H1 (cell line): Measurements from ENCODE around the gene SPDYE4. TPM values are rescaled to one million over a fixed set of nuclear protein-coding genes. Genes with fewer than 3 reads are reported as not detected.
A peak's percentile ranks its signal among the peaks of the same experiment; 100 is the strongest.

Experiments used
- CTCF ChIA-PET: fragments of 300-600 bp; sonication (Branson Sonifier 250); formaldehyde crosslinking; loops from one replicate; lab custom pipeline; 2021; ENCODE audit not compliant: partially characterized antibody; lab: Charles Lee
- POLR2A ChIA-PET: fragments of 300-600 bp; sonication (Branson Sonifier 250); formaldehyde crosslinking; loops from one replicate; lab custom pipeline; 2021; ENCODE audit warnings: inconsistent platforms; ENCODE audit not compliant: partially characterized antibody; lab: Charles Lee
- DNase-seq, 2 experiments: peaks; one replicate each; pipeline versions ENCODE4 v3.0.0 to v3.0.0-alpha.2; 2010 to 2022; ENCODE audit warnings: low spot score in 2 of 2, low read depth in 1 of 2, mixed read lengths in 1 of 2
- FAIRE-seq: peaks from 2 replicates; lab custom pipeline; 2011; peaks lifted over from hg19 to GRCh38; lab: Jason Lieb, UNC
- H2AFZ ChIP-seq: 2 replicates; pipeline ENCODE4 v1.8.1; 2012; ENCODE audit warnings: low read length, inconsistent platforms
- H2AK5ac ChIP-seq: 2 replicates; pipeline ENCODE4 v1.6.1; 2013; ENCODE audit warnings: low read depth, low read length
- H2BK120ac ChIP-seq: replicated peaks from 2 replicates; pipeline ENCODE3; 2013; ENCODE audit warnings: low read depth, low read length, inconsistent platforms
- H2BK12ac ChIP-seq: 2 replicates; pipeline ENCODE4 v1.6.1; 2013; ENCODE audit warnings: low read depth, low read length
- H2BK15ac ChIP-seq: 2 replicates; pipeline ENCODE4 v1.6.1; 2013; ENCODE audit warnings: low read length
- H2BK20ac ChIP-seq: 2 replicates; pipeline ENCODE4 v1.6.1; 2013; ENCODE audit warnings: low read length
- H2BK5ac ChIP-seq: 2 replicates; pipeline ENCODE4 v1.6.1; 2013; ENCODE audit warnings: low read depth, low read length
- H3K14ac ChIP-seq: 2 replicates; pipeline ENCODE4 v1.6.1; 2013; ENCODE audit warnings: inconsistent platforms; ENCODE audit not compliant: insufficient read length
- H3K18ac ChIP-seq: 2 replicates; pipeline ENCODE4 v1.6.1; 2013; ENCODE audit warnings: low read length; ENCODE audit errors: extremely low read depth
- H3K23ac ChIP-seq: 2 replicates; pipeline ENCODE4 v1.6.1; 2013; ENCODE audit warnings: inconsistent platforms; ENCODE audit not compliant: insufficient read length
- H3K23me2 ChIP-seq: 2 replicates; pipeline ENCODE4 v1.6.1; 2013; ENCODE audit warnings: low read depth, low read length
- H3K27ac ChIP-seq: 2 replicates; pipeline ENCODE4 v1.6.1; 2011; ENCODE audit warnings: low read depth, low read length, inconsistent platforms
- H3K27me3 ChIP-seq, 4 experiments: replicated peaks in 1 of 4; 1 replicate in 1 of 4; 2 replicates in 3 of 4; pipeline versions ENCODE4 v1.6.1 to v1.8.1; 2011 to 2013; ENCODE audit warnings: low read length in 3 of 4, mild to moderate bottlenecking in 3 of 4, inconsistent platforms in 2 of 4, mixed read lengths in 2 of 4, moderate library complexity in 1 of 4; ENCODE audit not compliant: control insufficient read depth in 3 of 4, insufficient read depth in 3 of 4; ENCODE audit errors: extremely low read depth in 1 of 4
- H3K36me3 ChIP-seq, 4 experiments: 2 replicates each; pipeline versions ENCODE4 v1.6.1 to v1.8.1; 2011 to 2013; ENCODE audit warnings: mild to moderate bottlenecking in 4 of 4, low read length in 3 of 4, moderate library complexity in 2 of 4, control low read depth in 1 of 4, inconsistent platforms in 1 of 4; ENCODE audit not compliant: insufficient read depth in 4 of 4, control insufficient read depth in 2 of 4
- H3K4ac ChIP-seq: replicated peaks from 2 replicates; pipeline ENCODE3; 2013; ENCODE audit warnings: low read length, low read depth, mixed read lengths, inconsistent platforms; ENCODE audit not compliant: insufficient read length
- H3K4me1 ChIP-seq, 4 experiments: replicated peaks in 1 of 4; 1 replicate in 1 of 4; 2 replicates in 3 of 4; pipeline versions ENCODE4 v1.6.1 to v1.8.1; 2011 to 2013; ENCODE audit warnings: low read length in 3 of 4, inconsistent platforms in 2 of 4, mixed read lengths in 1 of 4; ENCODE audit not compliant: insufficient read depth in 4 of 4, control insufficient read depth in 3 of 4
- H3K4me2 ChIP-seq, 2 experiments: 2 replicates each; pipeline versions ENCODE4 v1.6.1 to v1.8.1; 2011 to 2013; ENCODE audit warnings: low read depth in 2 of 2, low read length in 2 of 2, control low read depth in 1 of 2, inconsistent platforms in 1 of 2, mild to moderate bottlenecking in 1 of 2; ENCODE audit not compliant: insufficient read depth in 1 of 2
- H3K4me3 ChIP-seq, 4 experiments: fragments of 200-600, 300-600 bp in 1 of 4; sonication (generic), shearing (Covaris generic), sonication (Bioruptor Twin) in 1 of 4; 2 replicates each; pipeline versions ENCODE4 v1.5.1 to v1.8.1; 2011 to 2016; ENCODE audit warnings: low read length in 4 of 4, low read depth in 3 of 4, control low read depth in 2 of 4, inconsistent platforms in 2 of 4, mild to moderate bottlenecking in 2 of 4, mixed read lengths in 1 of 4, moderate library complexity in 1 of 4; ENCODE audit not compliant: insufficient read depth in 2 of 4; ENCODE audit errors: extremely low read depth in 1 of 4
- H3K56ac ChIP-seq: replicated peaks from 2 replicates; pipeline ENCODE3; 2013; ENCODE audit warnings: low read depth, mild to moderate bottlenecking, mixed read lengths, low read length, inconsistent platforms; ENCODE audit not compliant: insufficient read length
- H3K79me1 ChIP-seq: 2 replicates; pipeline ENCODE4 v1.6.1; 2013; ENCODE audit warnings: low read depth, low read length, control low read depth
- H3K79me2 ChIP-seq, 2 experiments: 2 replicates each; pipeline versions ENCODE4 v1.6.1 to v1.8.1; 2012 to 2013; ENCODE audit warnings: low read length in 2 of 2, mild to moderate bottlenecking in 2 of 2, inconsistent platforms in 1 of 2; ENCODE audit not compliant: insufficient read depth in 2 of 2, control insufficient read depth in 1 of 2
- H3K9ac ChIP-seq, 4 experiments: replicated peaks in 1 of 4; 1 replicate in 1 of 4; 2 replicates in 3 of 4; pipeline versions ENCODE4 v1.6.1 to v1.8.1; 2011 to 2013; ENCODE audit warnings: low read depth in 3 of 4, low read length in 3 of 4, control low read depth in 2 of 4, mild to moderate bottlenecking in 2 of 4, moderate library complexity in 2 of 4, inconsistent platforms in 1 of 4; ENCODE audit errors: extremely low read depth in 1 of 4
- H3K9me3 ChIP-seq, 2 experiments: 2 replicates each; pipeline versions ENCODE4 v1.6.1 to v1.8.1; 2012 to 2013; ENCODE audit warnings: mild to moderate bottlenecking in 2 of 2, moderate library complexity in 2 of 2, control low read depth in 1 of 2, inconsistent platforms in 1 of 2, low read depth in 1 of 2, low read length in 1 of 2, mixed read lengths in 1 of 2; ENCODE audit not compliant: insufficient read depth in 2 of 2
- H4K20me1 ChIP-seq, 2 experiments: replicated peaks in 1 of 2; 2 replicates each; pipeline versions ENCODE3 to v1.8.1; 2011 to 2013; ENCODE audit warnings: inconsistent platforms in 2 of 2, low read length in 2 of 2, mild to moderate bottlenecking in 1 of 2; ENCODE audit not compliant: insufficient read depth in 2 of 2, control insufficient read depth in 1 of 2
- H4K5ac ChIP-seq: 2 replicates; pipeline ENCODE4 v1.6.1; 2013; ENCODE audit warnings: low read length, low read depth, mixed read lengths, inconsistent platforms; ENCODE audit not compliant: insufficient read length
- H4K8ac ChIP-seq: 2 replicates; pipeline ENCODE4 v1.8.0; 2013; ENCODE audit warnings: mild to moderate bottlenecking, moderate library complexity, low read length, inconsistent platforms; ENCODE audit not compliant: insufficient read depth; ENCODE audit errors: extremely low read depth
- H4K91ac ChIP-seq: replicated peaks from 2 replicates; pipeline ENCODE3; 2013; ENCODE audit warnings: low read length, mixed read lengths, inconsistent platforms; ENCODE audit not compliant: insufficient read length
- GABPA ChIP-seq: IDR thresholded peaks from 2 replicates; pipeline ENCODE4 v1.6.1; 2011; ENCODE audit warnings: mild to moderate bottlenecking, low read length, moderate library complexity, borderline replicate concordance; ENCODE audit not compliant: insufficient read depth
- WGBS, 2 experiments: shearing (Covaris generic) in 1 of 2; methylation state at CpG; one replicate each; pipeline versions ENCODE4 v1.1.6 to v1.1.7; 2013 to 2015; ENCODE audit warnings: low lambda C conversion rate in 2 of 2, mixed read lengths in 2 of 2, inconsistent platforms in 1 of 2, low coverage in 1 of 2, missing lambda C conversion rate in 1 of 2; ENCODE audit not compliant: insufficient replicate concordance in 2 of 2, insufficient coverage in 1 of 2, insufficient read length in 1 of 2; ENCODE audit errors: extremely low coverage in 1 of 2, missing lambda C conversion rate in 1 of 2; 5-methylcytosine and 5-hydroxymethylcytosine counted together
- polyA plus RNA-seq, 7 experiments: library from polyadenylated mRNA; depleted of rRNA in 3 of 7; stranded (reverse) in 5 of 7; unstranded in 2 of 7; fragments of >200 nt in 5 of 7; fragments of 200-250 nt in 2 of 7; gene quantifications; 1 replicate in 5 of 7; 2 replicates in 1 of 7; 4 replicates in 1 of 7; pipeline versions ENCODE4 v1.2.1 to v1.2.3, GENCODE V29; 2011 to 2013; ENCODE audit warnings: missing spikeins in 2 of 7, mixed read lengths in 2 of 7
- total RNA-seq: library from RNA; stranded (reverse); fragmentation: NEBNext Ultra II Directional; extraction: Animal tissue kit (Norgen Biotek cat#: 25700); gene quantifications from 2 replicates; pipeline ENCODE4 v1.2.1, GENCODE V29; 2021

SPDYE4 gene
- total and polyA plus RNA-seq, 2 of the 8 experiments (the other 6 are each of a cell fraction or from before 2014, with no cell fraction given) = not detected

DNA sequence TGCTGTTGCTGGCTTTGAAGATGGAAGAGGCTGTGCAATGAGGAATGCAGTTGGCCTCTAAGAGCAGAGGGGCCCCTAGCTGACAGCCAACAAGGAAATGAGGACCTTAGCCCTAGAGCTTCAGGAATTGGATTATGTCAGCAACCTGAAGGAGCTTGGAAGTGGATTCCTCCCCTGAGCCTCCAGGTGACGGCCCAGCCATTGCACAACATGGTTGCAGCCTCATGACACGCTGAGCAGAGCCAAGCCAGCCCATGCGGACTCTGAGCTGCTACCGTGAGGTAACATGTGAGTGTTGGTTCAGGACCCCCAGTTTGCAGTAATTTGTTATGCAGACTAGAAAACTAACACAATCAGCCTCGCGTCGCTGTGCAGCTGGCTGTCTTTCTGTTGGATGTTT, 33.9 kb downstream of the SPDYE4 start:
- Histone ChIP-seq H3K27ac (no peak overlapping the region), H3K18ac (no peak overlapping the region), H4K91ac (no peak overlapping the region), H4K20me1 (no peaks in the 10 kb centered on the region), H2BK12ac (no peak overlapping the region), H4K5ac (no peak overlapping the region), H3K4me1 (no peaks in the 10 kb centered on the region), H3K4me2 (no peak overlapping the region), H3K36me3 (no peaks in the 10 kb centered on the region), H3K9me3 (no peaks in the 10 kb centered on the region), H2AFZ (peak overlapping the region; percentile 8; the same call in 1 of the 2 replicates), H4K8ac (no peak overlapping the region), H3K23me2 (no peaks in the 10 kb centered on the region), H3K79me2 (no peaks in the 10 kb centered on the region), H3K79me1 (no peaks in the 10 kb centered on the region), H2AK5ac (no peak overlapping the region), H2BK15ac (no peak overlapping the region), H2BK20ac (no peak overlapping the region), H3K27me3 (no peaks in the 10 kb centered on the region), H3K9ac (no peak overlapping the region), H3K4me3 (no peak overlapping the region), H3K14ac (no peak overlapping the region), H2BK5ac (no peak overlapping the region), H2BK120ac (no peak overlapping the region), H3K4ac (no peak overlapping the region), H3K23ac (no peak overlapping the region), H3K56ac (no peak overlapping the region)
- ChIA-PET POLR2A (interaction anchor here (0.8 to 2.0 kb wide), 4 partner anchors 9 to 29 kb away, joined by 3 to 5 read pairs (median 4); no protein-coding TSS in a partner anchor), CTCF (interaction anchor here (0.9 to 2.0 kb wide), 5 partner anchors 18 to 149 kb away, joined by 3 to 9 read pairs (median 3); no protein-coding TSS in a partner anchor)
- WGBS, 2 experiments = 96% methylated on average over 7 of the region's 7 CpGs; no CpG with 5 or more reads in 1 of the 2 experiments
- DNase-seq = no peak
- no peak for FAIRE-seq
- TF ChIP-seq GABPA = no peak
